PC-9 (cell line): Measurements from ENCODE around the gene AKAP6. TPM values are rescaled to one million over a fixed set of nuclear protein-coding genes. Genes with fewer than 3 reads are reported as not detected.

Experiments
- BruUV-seq: library from RNA; stranded (reverse); fragments of 400-500 nt; replicated peaks from 2 replicates; lab custom pipeline; 2021; lab: Mats Ljungman, UMichigan
- CTCF ChIA-PET: fragments of 300-600 bp; sonication (Branson Sonifier 250); formaldehyde crosslinking; loops from one replicate; lab custom pipeline; 2022; ENCODE audit warnings: antibody characterized with exemption; lab: Charles Lee
- POLR2A ChIA-PET: fragments of 300-600 bp; sonication (Branson Sonifier 250); formaldehyde crosslinking; loops from one replicate; lab custom pipeline; 2022; ENCODE audit warnings: antibody characterized with exemption; ENCODE audit not compliant: unreplicated experiment; lab: Charles Lee
- DNase-seq, 2 experiments: peaks; one replicate each; pipeline versions ENCODE4 v3.0.0 to v3.0.0-alpha.2; 2015 to 2022; ENCODE audit warnings: mixed read lengths in 1 of 2
- H2AFZ ChIP-seq: fragments of 200-600 bp; sonication (generic); 2 replicates; pipeline ENCODE4 v1.8.1; 2017; ENCODE audit warnings: antibody characterized with exemption
- H3F3A ChIP-seq: fragments of 200-600 bp; sonication (generic); 2 replicates; pipeline ENCODE4 v1.8.1; 2017; ENCODE audit warnings: antibody characterized with exemption, mild to moderate bottlenecking, low read depth; ENCODE audit not compliant: insufficient read depth
- H3K27ac ChIP-seq: fragments of 200-600 bp; sonication (generic); 2 replicates; pipeline ENCODE4 v1.6.1; 2016; ENCODE audit warnings: mixed run types
- H3K27me3 ChIP-seq: fragments of 200-600 bp; sonication (generic); 2 replicates; pipeline ENCODE4 v1.6.1; 2016; ENCODE audit warnings: low read depth, mixed run types; ENCODE audit not compliant: insufficient read depth
- H3K36me3 ChIP-seq: fragments of 200-600 bp; sonication (generic); 2 replicates; pipeline ENCODE4 v1.6.1; 2016; ENCODE audit warnings: low read depth, mixed run types
- H3K4me1 ChIP-seq: fragments of 200-600 bp; sonication (generic); replicated peaks from 2 replicates; pipeline ENCODE4 v1.6.1; 2016; ENCODE audit warnings: mixed run types; ENCODE audit not compliant: insufficient read depth
- H3K4me2 ChIP-seq: fragments of 200-600 bp; sonication (generic); 2 replicates; pipeline ENCODE4 v1.6.1; 2017; ENCODE audit warnings: mixed run types
- H3K4me3 ChIP-seq: fragments of 200-600 bp; sonication (generic); 2 replicates; pipeline ENCODE4 v1.6.1; 2016; ENCODE audit warnings: mixed run types
- H3K79me2 ChIP-seq: fragments of 200-600 bp; sonication (generic); 2 replicates; pipeline ENCODE4 v1.6.1; 2017; ENCODE audit warnings: low read depth, mixed run types
- H3K9me2 ChIP-seq: fragments of 200-600 bp; sonication (generic); 2 replicates; pipeline ENCODE4 v1.8.1; 2017; ENCODE audit warnings: mild to moderate bottlenecking; ENCODE audit not compliant: insufficient read depth
- H3K9me3 ChIP-seq: fragments of 200-600 bp; sonication (generic); 2 replicates; pipeline ENCODE4 v1.8.1; 2016; ENCODE audit warnings: low read depth; ENCODE audit not compliant: insufficient read depth
- H4K20me1 ChIP-seq: fragments of 200-600 bp; sonication (generic); 2 replicates; pipeline ENCODE4 v1.8.1; 2017; ENCODE audit not compliant: insufficient read depth
- CTCF ChIP-seq: fragments of 200-600 bp; sonication (generic); conservative IDR thresholded peaks from 2 replicates; pipeline ENCODE4 v1.6.1; 2017; ENCODE audit warnings: mixed run types, antibody characterized with exemption, mild to moderate bottlenecking, moderate library complexity
- EZH2 ChIP-seq: fragments of 200-600 bp; sonication (generic); IDR thresholded peaks from 2 replicates; pipeline ENCODE4 v1.8.0; 2017; ENCODE audit warnings: antibody characterized with exemption, low read depth
- intact Hi-C: fragments of 100-400 bp; cut with micrococcal nuclease; formaldehyde crosslinking; loops from one replicate; pipeline ENCODE4 v1.10.0; 2022; ENCODE audit not compliant: unreplicated experiment
- total RNA-seq: library from RNA; stranded (reverse); gene quantifications from 2 replicates; pipeline ENCODE4 v1.2.3, GENCODE V29; 2021

AKAP6 gene
- total RNA-seq, 1 experiment from 2014 or later: 2.8 TPM

DNA sequence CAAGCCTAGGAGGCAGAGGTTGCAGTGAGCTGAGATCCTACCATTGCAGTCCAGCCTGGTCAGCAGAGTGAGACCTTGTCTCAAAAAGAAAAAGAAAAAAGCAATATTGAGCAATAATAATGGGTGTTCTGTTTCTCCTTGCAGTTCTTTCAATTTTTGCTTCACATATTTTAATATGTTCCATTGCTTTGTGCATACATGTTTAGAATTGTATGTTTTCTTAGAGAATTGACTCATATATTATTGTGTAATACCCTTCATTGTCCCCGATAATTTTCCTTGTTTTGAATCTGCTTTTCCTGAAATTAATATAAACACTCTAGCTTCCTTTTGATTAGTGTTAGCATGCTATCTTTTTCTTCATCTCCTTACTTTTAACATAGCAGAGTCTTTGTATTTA, 471.2 kb downstream of the AKAP6 start:
- Histone ChIP-seq H3K4me2 (no peak overlapping the region), H3F3A (no peaks in the 10 kb centered on the region), H3K4me1 (no peaks in the 10 kb centered on the region), H3K27me3 (no peaks in the 10 kb centered on the region), H3K27ac (no peak overlapping the region), H3K4me3 (no peak overlapping the region), H3K36me3 (no peaks in the 10 kb centered on the region), H3K79me2 (no peaks in the 10 kb centered on the region), H4K20me1 (no peaks in the 10 kb centered on the region), H3K9me2 (no peaks in the 10 kb centered on the region), H2AFZ (no peak overlapping the region), H3K9me3 (no peaks in the 10 kb centered on the region)
- ChIA-PET CTCF (no interaction called here), POLR2A (no interaction called here)
- no TSS peak for BruUV-seq
- intact Hi-C loops: no loop called here
- no peak for TF ChIP-seq CTCF
- TF ChIP-seq EZH2: no peak
- no peak for DNase-seq

GRCh38 chr14:32802295-32802694, 473.2 kb downstream of the AKAP6 start:
- H2AFZ ChIP-seq: no peak overlapping the region
- no peaks in the 10 kb centered on the region for H3K9me3 ChIP-seq
- no peaks in the 10 kb centered on the region for H4K20me1 ChIP-seq
- H3K36me3 ChIP-seq: no peaks in the 10 kb centered on the region
- BruUV-seq: no TSS peak
- POLR2A ChIA-PET: no interaction called here
- no peaks in the 10 kb centered on the region for H3K9me2 ChIP-seq
- H3K27ac ChIP-seq: no peak overlapping the region
- no peaks in the 10 kb centered on the region for H3F3A ChIP-seq
- no peak overlapping the region for H3K4me2 ChIP-seq
- CTCF ChIA-PET: no interaction called here
- H3K4me3 ChIP-seq: no peak overlapping the region
- no peak for DNase-seq
- H3K27me3 ChIP-seq: no peaks in the 10 kb centered on the region
- intact Hi-C loops: no loop called here
- no peaks in the 10 kb centered on the region for H3K4me1 ChIP-seq
- no peaks in the 10 kb centered on the region for H3K79me2 ChIP-seq
- TF ChIP-seq CTCF: no peak
- no peak for TF ChIP-seq EZH2

GRCh38 chr14:32805979-32806378, 476.9 kb downstream of the AKAP6 start:
- no peak overlapping the region for H3K27ac ChIP-seq
- no peak overlapping the region for H2AFZ ChIP-seq
- no peaks in the 10 kb centered on the region for H3K9me3 ChIP-seq
- ChIA-PET POLR2A (no interaction called here), CTCF (no interaction called here)
- H3K4me1 ChIP-seq: no peaks in the 10 kb centered on the region
- BruUV-seq: no TSS peak
- H3K36me3 ChIP-seq: no peaks in the 10 kb centered on the region
- H3F3A ChIP-seq: no peaks in the 10 kb centered on the region
- H3K27me3 ChIP-seq: no peaks in the 10 kb centered on the region
- TF ChIP-seq CTCF (no peak), EZH2 (no peak)
- no peaks in the 10 kb centered on the region for H4K20me1 ChIP-seq
- H3K4me2 ChIP-seq: no peak overlapping the region
- intact Hi-C loops: no loop called here
- DNase-seq: no peak
- no peaks in the 10 kb centered on the region for H3K79me2 ChIP-seq
- no peak overlapping the region for H3K4me3 ChIP-seq
- no peaks in the 10 kb centered on the region for H3K9me2 ChIP-seq
